ENCODE results near the gene TSPAN32. TPM values are rescaled to one million over a fixed set of nuclear protein-coding genes. Genes with fewer than 3 reads are reported as not detected.

The TSPAN32 gene
- total RNA-seq, 1 experiment from 2014 or later, result not detected

DNA sequence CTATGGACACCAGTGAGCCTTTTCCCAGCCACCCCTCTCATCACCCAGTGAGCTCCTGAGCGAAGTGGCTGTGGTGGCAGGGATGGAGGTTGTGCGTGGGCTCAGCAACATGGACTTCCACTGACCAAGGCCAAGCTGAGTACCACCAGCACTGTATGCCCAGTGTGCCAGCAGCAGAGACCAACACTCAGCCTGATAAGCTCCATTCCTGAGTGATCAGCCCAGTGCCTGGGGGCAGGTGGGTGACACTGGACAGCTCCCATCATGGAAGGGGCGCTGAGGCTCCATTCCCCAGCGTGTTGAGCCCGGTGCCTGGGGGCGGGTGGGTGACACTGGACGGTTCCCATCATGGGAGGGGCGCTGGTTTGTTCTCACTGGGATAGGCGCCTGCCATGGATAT is 57.7 kb downstream of the TSPAN32 start:
- Histone ChIP-seq H3K4me3 (replicated peaks in 1 of 2; ENCODE audit: low read depth in 1 of 2, low read length in 2 of 2) (no peak overlapping the region), H4K20me1 (ENCODE audit: insufficient read depth) (no peaks in the 10 kb centered on the region), H3K36me3 (ENCODE audit: control insufficient read depth in 1 of 2, insufficient read depth in 2 of 2, low read length in 2 of 2) (no peaks in the 10 kb centered on the region), H3K4me1 (ENCODE audit: control insufficient read depth in 1 of 2, insufficient read depth in 2 of 2, low read length in 2 of 2) (peaks cover 0 to 3% of the 10 kb centered on the region in 2 experiments; a peak in 1 of 4 replicates), H3K27ac (ENCODE audit: low read depth, low read length) (no peak overlapping the region), H3K9me2 (ENCODE audit: insufficient read depth) (no peaks in the 10 kb centered on the region), H3K9me3 (ENCODE audit: control insufficient read depth in 1 of 2, insufficient read depth in 1 of 2, low read depth in 1 of 2, low read length in 2 of 2) (no peaks in the 10 kb centered on the region), H3K27me3 (ENCODE audit: insufficient read depth, low read length) (no peaks in the 10 kb centered on the region), H3K4me2 (ENCODE audit: low read length) (no peak overlapping the region), H3K79me2 (ENCODE audit: insufficient read depth, low read length) (no peaks in the 10 kb centered on the region), H2AFZ (ENCODE audit: low read depth, low read length, poor library complexity, severe bottlenecking) (no peak overlapping the region), H3K9ac (ENCODE audit: low read length) (no peak overlapping the region)
- CTCF ChIA-PET, result no interaction called here
- POLR2A ChIA-PET, result no interaction called here
- intact Hi-C loops (cut with micrococcal nuclease), result no loop called here
- ATAC-seq, result no peak
- BruUV-seq (replicated peaks), result no TSS peak
- RAD21 ChIA-PET (ENCODE audit: low non-redundant PET in 1 of 2, low total read pairs in 2 of 2, uncharacterized antibody in 2 of 2, unreplicated experiment in 2 of 2), result no interaction called here
- TF ChIP-seq CEBPB (IDR thresholded peaks at IDR 0.05; ENCODE audit: low read depth), result no peak
- TF ChIP-seq, protein P1, sequence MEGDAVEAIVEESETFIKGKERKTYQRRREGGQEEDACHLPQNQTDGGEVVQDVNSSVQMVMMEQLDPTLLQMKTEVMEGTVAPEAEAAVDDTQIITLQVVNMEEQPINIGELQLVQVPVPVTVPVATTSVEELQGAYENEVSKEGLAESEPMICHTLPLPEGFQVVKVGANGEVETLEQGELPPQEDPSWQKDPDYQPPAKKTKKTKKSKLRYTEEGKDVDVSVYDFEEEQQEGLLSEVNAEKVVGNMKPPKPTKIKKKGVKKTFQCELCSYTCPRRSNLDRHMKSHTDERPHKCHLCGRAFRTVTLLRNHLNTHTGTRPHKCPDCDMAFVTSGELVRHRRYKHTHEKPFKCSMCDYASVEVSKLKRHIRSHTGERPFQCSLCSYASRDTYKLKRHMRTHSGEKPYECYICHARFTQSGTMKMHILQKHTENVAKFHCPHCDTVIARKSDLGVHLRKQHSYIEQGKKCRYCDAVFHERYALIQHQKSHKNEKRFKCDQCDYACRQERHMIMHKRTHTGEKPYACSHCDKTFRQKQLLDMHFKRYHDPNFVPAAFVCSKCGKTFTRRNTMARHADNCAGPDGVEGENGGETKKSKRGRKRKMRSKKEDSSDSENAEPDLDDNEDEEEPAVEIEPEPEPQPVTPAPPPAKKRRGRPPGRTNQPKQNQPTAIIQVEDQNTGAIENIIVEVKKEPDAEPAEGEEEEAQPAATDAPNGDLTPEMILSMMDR (IDR thresholded peaks at IDR 0.05 in 2 of 3, conservative IDR thresholded peaks at IDR 0.05 in 1 of 3; ENCODE audit: borderline replicate concordance in 1 of 3, insufficient read depth in 1 of 3, low read depth in 2 of 3, low read length in 2 of 3), result no peak
- TF ChIP-seq, protein P2, sequence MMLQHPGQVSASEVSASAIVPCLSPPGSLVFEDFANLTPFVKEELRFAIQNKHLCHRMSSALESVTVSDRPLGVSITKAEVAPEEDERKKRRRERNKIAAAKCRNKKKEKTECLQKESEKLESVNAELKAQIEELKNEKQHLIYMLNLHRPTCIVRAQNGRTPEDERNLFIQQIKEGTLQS (IDR thresholded peaks at IDR 0.05), result no peak
- TF ChIP-seq POLR2A (IDR thresholded peaks at IDR 0.05; ENCODE audit: borderline replicate concordance, extremely low read depth, insufficient read depth, insufficient read length), result no peak
- DNase-seq (ENCODE audit: low read depth, low spot score), result no peak

DNA sequence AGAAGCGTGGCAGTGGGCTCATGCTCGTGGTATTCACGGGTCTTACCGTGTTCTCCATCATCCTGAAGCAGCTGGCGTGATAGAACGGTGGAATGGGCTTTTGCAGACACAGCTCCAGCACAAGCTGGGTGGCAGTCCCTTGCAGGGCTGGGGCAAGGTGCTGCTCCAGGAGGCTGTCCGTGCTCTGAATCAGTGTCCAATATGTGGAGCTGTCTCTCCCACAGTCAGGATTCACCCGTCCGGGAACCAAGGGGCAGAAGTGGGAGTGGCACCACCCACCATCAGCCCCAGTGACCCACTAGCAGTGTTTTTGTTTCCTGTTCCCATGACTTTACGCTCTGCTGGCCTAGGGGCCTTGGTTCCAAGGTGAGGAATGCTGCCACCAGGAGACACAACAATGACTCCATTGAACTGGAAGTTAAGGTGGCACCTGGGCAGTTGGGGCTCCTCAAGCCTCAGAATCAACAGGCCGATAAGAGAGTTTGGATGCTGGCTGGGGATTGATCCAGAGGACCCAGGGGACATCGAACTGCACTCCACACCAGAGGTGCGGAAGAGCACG is 58.3 kb downstream of the TSPAN32 start:
- peaks cover 0 to 3% of the 10 kb centered on the region in 2 experiments; a peak in 1 of 4 replicates for H3K4me1 ChIP-seq (ENCODE audit: control insufficient read depth in 1 of 2, insufficient read depth in 2 of 2, low read length in 2 of 2)
- DNase-seq (ENCODE audit: low read depth, low spot score) (no peak), ATAC-seq (no peak)
- no peaks in the 10 kb centered on the region for H3K9me2 ChIP-seq (ENCODE audit: insufficient read depth)
- no peaks in the 10 kb centered on the region for H3K79me2 ChIP-seq (ENCODE audit: insufficient read depth, low read length)
- ChIA-PET POLR2A (no interaction called here), CTCF (no interaction called here), RAD21 (ENCODE audit: low non-redundant PET in 1 of 2, low total read pairs in 2 of 2, uncharacterized antibody in 2 of 2, unreplicated experiment in 2 of 2) (no interaction called here)
- intact Hi-C loops (cut with micrococcal nuclease), result no loop called here
- H3K9ac ChIP-seq (ENCODE audit: low read length), result no peak overlapping the region
- H3K9me3 ChIP-seq (ENCODE audit: control insufficient read depth in 1 of 2, insufficient read depth in 1 of 2, low read depth in 1 of 2, low read length in 2 of 2), result no peaks in the 10 kb centered on the region
- no peaks in the 10 kb centered on the region for H3K27me3 ChIP-seq (ENCODE audit: insufficient read depth, low read length)
- H3K4me2 ChIP-seq (ENCODE audit: low read length), result no peak overlapping the region
- H3K27ac ChIP-seq (ENCODE audit: low read depth, low read length), result no peak overlapping the region
- H2AFZ ChIP-seq (ENCODE audit: low read depth, low read length, poor library complexity, severe bottlenecking), result no peak overlapping the region
- no peak overlapping the region for H3K4me3 ChIP-seq (replicated peaks in 1 of 2; ENCODE audit: low read depth in 1 of 2, low read length in 2 of 2)
- H4K20me1 ChIP-seq (ENCODE audit: insufficient read depth), result no peaks in the 10 kb centered on the region
- BruUV-seq (replicated peaks), result no TSS peak
- H3K36me3 ChIP-seq (ENCODE audit: control insufficient read depth in 1 of 2, insufficient read depth in 2 of 2, low read length in 2 of 2), result no peaks in the 10 kb centered on the region
- no peak for TF ChIP-seq ZFX (IDR thresholded peaks at IDR 0.05)
- no peak for TF ChIP-seq POLR2AphosphoS5 (IDR thresholded peaks at IDR 0.05; ENCODE audit: low read depth, low read length)
- no peak for TF ChIP-seq ELF1 (IDR thresholded peaks at IDR 0.05; ENCODE audit: borderline replicate concordance, low read depth)
- no peak for TF ChIP-seq CBX3 (IDR thresholded peaks at IDR 0.05; ENCODE audit: low read depth)
- no peak for TF ChIP-seq EZH2phosphoT487 (IDR thresholded peaks at IDR 0.05; ENCODE audit: borderline replicate concordance)
- TF ChIP-seq, protein P3, sequence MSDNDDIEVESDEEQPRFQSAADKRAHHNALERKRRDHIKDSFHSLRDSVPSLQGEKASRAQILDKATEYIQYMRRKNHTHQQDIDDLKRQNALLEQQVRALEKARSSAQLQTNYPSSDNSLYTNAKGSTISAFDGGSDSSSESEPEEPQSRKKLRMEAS (IDR thresholded peaks at IDR 0.05), result no peak
- no peak for TF ChIP-seq TCF7L2 (IDR thresholded peaks at IDR 0.05; ENCODE audit: borderline replicate concordance, extremely low read depth, insufficient read depth, insufficient read length)
- TF ChIP-seq CEBPB (IDR thresholded peaks at IDR 0.05; ENCODE audit: low read depth), result no peak
- no peak for TF ChIP-seq EGR1 (IDR thresholded peaks at IDR 0.05; ENCODE audit: low read depth)
- no peak for TF ChIP-seq YY1 (IDR thresholded peaks at IDR 0.05; ENCODE audit: extremely low read depth, insufficient replicate concordance, low read depth, low read length)
- TF ChIP-seq SP1 (IDR thresholded peaks at IDR 0.05; ENCODE audit: low read depth), result no peak
- no peak for TF ChIP-seq POLR2A (IDR thresholded peaks at IDR 0.05; ENCODE audit: borderline replicate concordance, extremely low read depth, insufficient read depth, insufficient read length)
- TF ChIP-seq SIN3A (IDR thresholded peaks at IDR 0.05; ENCODE audit: low read depth), result no peak
- TF ChIP-seq FOSL1 (IDR thresholded peaks at IDR 0.05; ENCODE audit: low read depth), result no peak
- TF ChIP-seq EZH2 (IDR thresholded peaks at IDR 0.05), result no peak
- TF ChIP-seq, protein P1 (IDR thresholded peaks at IDR 0.05 in 2 of 3, conservative IDR thresholded peaks at IDR 0.05 in 1 of 3; ENCODE audit: borderline replicate concordance in 1 of 3, insufficient read depth in 1 of 3, low read depth in 2 of 3, low read length in 2 of 3), result no peak

Measured in HCT116 (cell line).